Thoracic aorta endothelial cell (primary cell): ENCODE results near the gene NSFL1C. TPM values are rescaled to one million over a fixed set of nuclear protein-coding genes. Genes with fewer than 3 reads are reported as not detected.

Experiments used
- total RNA-seq: library from RNA; depleted of rRNA; stranded (reverse); fragments of >200 nt; gene quantifications from 2 replicates; pipeline ENCODE4 v1.2.3, GENCODE V29; 2012

Gene NSFL1C
- 41.9 and 50.4 TPM in 2 replicates for total RNA-seq

DNA sequence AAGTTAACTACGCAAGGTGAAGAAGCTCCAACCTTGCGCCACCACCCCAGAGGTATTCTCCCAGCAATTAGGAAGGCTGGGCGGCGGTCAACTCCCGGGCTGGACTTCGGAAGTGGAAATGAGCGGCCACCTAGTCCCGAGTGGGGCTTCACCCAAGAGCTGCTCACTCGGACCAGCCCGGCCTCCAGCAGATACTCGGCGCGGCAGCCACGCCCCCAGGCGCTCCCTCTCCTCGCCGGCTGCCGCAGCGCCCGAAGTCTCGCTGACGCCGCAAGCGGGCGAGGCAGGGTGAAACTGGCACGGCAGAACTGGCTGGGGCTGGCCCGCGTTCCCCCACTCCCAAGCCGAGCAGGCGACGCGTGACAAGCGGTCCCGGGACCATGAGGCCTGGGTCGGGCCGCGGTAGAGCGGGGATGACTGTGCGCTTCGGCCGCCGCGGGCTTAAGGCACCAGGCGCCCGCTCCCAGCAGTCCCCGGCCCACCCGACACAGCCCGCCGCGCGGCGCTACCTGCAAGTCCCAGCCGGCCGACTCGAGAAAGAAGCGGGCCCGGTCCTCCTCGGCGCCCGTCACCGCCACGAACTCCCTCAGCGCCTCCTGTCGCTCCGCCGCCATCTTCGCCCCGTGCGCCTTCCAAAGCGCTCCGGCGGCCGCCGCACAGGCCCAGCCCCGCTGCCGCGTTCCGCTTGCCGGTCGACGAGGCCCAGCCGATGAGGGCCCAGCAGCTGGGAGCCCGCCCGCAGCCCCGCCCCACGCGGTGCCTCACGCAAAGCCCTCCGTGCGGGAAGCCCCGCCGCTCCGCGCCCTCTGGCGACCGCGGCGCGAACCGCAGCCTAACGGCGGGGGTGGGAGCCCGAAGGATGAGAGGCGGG is at the start of gene NSFL1C:
TSS of gene NSFL1C (minus strand) at position 639 of the 871 bp plus-strand sequence. CDS start at position 614, 25 bp downstream.

DNA sequence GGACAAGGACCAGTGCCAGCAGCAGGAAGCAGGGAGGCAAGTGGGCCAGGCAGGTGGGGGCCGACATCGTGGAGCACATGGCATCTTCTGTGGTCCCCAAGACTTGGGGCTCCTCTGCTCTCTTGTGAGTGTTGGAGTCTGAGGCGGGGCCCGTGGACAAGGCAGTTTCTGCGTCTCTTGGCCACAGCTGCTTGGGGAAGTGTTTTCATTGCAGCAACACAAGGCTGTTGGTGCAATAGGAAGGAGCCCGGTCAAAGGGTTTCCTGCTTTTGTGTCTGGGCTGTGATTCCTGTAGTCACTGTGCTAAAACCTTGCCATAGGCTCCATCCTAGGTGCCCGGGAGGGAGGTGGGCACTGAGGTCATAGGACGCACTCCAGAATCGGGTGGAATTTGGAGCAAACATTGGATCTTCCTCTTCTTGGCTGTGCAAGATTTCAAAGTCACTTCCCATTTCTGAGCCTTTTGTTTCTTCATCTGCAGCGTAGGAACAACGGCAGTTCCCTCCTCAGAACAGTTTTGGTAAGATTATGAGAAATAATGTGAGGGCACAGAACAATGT is 24.7 kb upstream of the NSFL1C start, which contains the start of gene SIRPB2:
TSS of gene SIRPB2 (minus strand) at position 140 of the 560 bp plus-strand sequence. CDS start at position 79, 61 bp downstream.

DNA sequence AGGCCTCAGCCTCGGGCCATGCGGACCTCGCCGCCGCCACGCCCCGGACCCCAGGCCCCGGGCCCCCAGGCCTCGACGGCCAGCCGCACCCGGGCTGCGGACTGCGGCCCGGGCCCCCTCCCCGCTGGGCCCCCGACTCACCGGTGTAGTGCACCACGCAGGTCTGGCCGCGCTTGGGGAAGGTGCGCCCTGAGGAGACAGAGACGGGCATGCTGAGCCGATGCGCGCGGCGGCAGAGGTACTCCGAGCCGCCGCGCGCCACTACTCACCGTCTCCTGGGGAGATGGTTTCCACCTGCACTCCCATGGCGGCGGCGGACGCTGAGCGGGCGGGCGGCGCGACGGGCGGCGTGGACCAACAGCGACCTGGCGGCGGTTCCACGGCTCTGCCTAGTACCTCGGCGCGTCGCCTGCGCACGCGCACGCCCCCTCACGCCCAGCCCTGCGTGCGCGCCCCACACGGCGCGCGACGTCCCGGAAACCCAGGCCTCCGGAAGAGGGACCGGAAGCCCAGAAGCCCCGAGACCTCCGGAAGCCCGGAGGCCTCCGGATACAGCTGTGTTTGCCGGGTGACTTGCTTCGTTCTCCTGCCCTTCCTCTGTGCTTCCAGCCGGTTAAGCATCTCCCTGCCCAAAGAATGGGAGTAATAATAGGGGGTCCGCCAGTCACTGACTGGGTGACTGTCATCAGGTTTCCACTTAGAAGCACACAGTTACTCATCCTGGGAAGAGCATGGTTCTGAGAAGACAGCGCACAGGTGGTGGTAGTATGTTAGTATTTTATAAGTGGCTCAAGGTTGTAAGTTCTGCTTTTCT is 73.7 kb downstream of the NSFL1C start, which contains the start of gene FKBP1A:
TSS of gene FKBP1A (minus strand) at position 362 of the 814 bp plus-strand sequence. CDS start at position 306, 56 bp downstream.

Other genes starting within 250 kb of the NSFL1C start
- 0.07 and 0.53 TPM in 2 replicates for gene RAD21L1, start 240.8 kb downstream of the NSFL1C start, total RNA-seq
- gene SNPH, start 200.6 kb downstream of the NSFL1C start, total RNA-seq = 4.8 and 6.9 TPM in 2 replicates
- gene SDCBP2, start 137.7 kb downstream of the NSFL1C start, total RNA-seq = 4.0 and 4.1 TPM in 2 replicates
- gene FKBP1A, start 73.8 kb downstream of the NSFL1C start, total RNA-seq = 412 and 489 TPM in 2 replicates
- gene SIRPB2, start 24.6 kb upstream of the NSFL1C start, total RNA-seq = 0.79 and 1.3 TPM in 2 replicates
- gene SIRPD, start 90.9 kb upstream of the NSFL1C start, total RNA-seq = not detected in 2 replicates
- 0.14 and 0.80 TPM in 2 replicates for gene SIRPB1, start 153.2 kb upstream of the NSFL1C start, total RNA-seq
- not detected in 2 replicates for gene SIRPG, start 190.9 kb upstream of the NSFL1C start, total RNA-seq